ENCODE results near the gene STK38L.

Gene STK38L

DNA sequence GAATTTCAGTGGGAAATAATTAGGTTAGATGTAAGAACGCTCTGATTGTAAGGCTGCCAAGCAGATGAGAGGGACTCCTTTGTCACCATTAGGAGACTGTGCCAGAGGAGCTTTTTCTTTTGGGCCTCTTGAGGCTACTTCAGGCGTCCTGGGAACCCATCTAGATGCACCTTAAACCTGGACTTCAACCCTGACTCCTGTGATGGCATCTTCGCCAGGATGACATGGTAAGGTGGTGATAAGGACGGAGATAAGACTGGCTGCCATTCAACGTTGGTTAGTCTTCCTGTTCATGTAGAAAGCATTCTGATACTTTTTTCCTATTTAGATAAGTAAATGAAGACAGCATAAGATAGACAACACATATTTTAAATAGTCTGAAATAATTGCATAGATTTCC, 36.3 kb downstream of the STK38L start:
- DNase-seq: no peak

DNA sequence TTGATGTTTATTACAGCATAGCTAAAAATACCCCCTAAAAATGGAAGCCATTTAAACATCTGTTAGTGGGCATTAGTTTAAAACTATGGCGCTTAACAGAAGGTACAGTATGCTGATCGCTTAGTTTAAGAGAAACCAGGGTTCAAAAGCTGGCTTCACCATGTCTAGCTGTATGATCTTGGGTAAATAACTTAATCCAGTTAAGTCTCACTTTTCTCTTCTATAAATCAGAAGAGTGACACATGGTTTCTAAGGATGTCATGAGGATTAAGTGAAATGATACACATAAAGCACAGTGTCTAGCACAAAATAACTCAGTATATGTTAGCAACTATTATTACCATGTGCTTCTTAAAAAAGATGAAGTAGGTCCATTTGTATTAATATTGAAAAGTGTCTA, 38.7 kb downstream of the STK38L start:
- DNase-seq: no peak

DNA sequence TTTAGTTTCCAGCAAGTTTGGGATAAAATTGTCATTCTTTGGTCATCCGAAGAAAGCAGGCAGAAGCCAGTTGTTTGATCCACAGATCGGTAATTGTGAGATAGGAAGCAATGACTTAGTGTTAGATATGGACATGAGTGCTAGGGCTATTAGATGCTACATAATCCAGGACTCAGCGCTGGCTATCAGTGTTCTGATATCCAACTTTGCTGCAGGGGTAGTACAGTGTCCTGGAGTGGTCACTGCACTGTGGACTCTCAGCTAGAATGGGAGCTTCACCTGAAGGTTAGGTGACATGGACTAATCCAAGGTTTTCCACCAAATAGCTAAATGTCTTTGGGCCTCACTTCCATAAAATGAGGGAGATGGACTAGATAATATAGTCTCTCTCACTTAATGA, 39.9 kb downstream of the STK38L start:
- DNase-seq: no peak

DNA sequence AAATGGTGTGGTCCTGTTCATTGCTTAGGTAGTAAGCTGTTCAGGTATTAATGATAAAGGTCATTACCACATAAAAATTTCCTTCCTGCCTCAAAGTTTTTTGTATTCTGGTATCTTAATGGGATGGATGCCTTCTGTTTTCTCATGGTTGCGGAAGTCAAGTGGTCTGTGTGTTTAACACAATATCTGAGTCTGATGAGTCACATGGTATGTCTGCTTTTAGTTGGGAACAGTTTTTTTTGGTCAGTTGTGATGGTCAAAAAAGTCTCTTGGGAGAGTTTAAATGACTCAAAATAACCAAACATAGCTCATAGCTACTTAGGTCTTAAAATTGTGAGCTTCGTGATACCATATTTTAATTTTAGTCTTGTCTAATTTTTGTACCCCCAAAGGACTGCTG, 40.7 kb downstream of the STK38L start:
- no peak for DNase-seq

DNA sequence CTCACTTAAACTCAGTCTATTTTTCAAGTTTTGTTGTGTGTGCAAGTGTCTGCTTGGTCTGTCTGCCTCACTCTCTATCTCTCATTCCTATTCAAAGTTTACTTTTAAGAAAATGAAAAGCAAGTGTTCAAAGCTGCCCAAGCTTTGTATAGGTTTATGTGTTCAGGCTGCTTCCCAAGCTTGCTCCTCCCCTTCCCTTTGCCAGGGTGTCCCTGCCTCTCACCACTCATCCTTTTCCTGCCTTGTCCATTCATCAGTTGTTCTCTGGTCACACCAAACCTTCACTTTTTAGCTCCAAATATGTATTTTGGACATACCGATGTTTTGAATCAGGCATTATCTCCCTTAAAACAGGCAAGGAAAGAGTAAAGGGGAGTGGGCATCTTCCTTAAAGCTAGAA, 41.3 kb downstream of the STK38L start:
- DNase-seq: no peak

DNA sequence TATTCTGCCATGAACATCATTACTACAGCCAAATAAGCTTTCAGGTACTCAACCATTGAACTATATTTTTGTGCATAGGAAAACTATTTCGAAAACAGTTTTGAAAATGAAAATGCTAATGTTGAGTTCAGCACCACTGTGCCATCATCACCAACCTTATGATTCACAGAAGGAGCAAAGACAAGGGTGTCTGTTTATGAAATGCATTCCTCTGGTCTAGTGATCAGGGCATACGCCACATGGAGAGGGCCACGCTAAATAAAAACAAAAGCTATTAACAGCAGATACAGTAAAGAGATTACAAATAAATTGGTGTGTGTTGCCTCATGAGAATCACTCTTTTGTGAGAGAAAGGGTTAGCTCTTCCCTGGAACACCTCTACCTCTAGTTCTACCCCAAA, 45.3 kb downstream of the STK38L start:
- no peak for DNase-seq

DNA sequence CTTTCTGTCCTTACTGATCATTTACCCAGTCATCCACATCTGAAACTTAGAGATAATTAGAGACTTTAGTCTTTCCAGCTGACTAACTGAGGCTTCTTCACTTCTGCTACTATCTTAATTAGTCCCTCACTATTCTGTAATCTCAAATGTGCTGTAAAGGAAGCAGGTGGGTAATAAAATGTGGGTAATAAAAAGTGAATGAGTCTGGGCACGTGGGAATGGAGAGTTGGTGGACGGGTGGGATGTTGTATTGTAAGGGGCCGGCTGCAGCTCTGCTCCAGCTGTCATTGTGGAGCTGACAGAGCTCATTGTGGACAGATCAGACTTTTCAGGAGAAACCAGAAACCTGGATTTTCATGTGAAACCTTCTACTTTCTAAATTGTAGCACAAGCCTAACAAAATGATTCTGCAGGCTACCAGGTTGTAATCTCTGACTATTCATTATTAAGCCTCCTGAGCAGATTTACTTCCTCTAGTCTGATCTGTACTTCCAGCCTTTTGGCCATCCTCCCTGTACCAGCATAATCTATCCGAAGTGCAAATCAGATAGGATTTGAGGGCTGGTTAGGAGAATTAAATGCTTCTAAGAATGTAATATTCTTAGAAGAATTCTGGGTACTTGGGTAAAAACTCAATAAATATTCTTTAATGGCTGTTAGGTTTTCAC, 46.5 kb downstream of the STK38L start:
- DNase-seq: no peak

DNA sequence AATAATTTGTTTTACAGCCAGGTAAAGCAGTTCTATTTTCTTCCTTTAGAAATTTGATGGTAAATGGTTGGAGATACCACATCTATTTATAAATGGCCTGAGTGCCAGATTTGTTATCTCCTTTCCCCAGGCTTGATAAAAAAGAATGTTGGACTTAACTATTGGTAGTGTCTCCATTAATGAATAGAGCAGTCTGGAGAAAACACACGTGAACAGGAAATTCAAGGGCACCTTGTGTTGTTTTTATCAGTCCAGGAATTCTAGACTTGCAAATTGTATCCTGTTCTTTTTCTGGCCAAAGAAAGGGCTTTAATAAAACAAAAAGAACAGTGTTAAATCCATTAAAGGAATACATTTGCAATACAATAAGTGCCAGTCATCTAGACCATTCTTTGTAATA, 47.8 kb downstream of the STK38L start:
- no peak for DNase-seq

DNA sequence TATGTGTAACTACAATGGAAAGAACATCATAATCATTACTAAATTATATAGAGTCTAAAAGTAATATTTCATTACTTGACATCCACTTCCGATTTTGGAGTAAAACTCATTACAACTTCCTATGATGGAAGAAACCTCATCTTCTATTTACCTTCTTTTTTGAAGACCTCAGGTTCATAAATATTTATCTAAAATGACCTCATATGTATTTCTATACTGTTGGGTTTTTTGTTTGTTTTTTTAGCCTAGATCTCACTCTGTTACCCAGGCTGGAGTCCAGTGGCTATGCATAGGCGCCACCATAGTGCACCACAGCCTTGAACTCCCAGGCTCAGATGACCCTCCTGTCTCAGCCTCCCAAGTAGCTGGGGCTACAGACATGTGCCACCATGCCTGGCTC, 48.6 kb downstream of the STK38L start:
- DNase-seq: no peak

DNA sequence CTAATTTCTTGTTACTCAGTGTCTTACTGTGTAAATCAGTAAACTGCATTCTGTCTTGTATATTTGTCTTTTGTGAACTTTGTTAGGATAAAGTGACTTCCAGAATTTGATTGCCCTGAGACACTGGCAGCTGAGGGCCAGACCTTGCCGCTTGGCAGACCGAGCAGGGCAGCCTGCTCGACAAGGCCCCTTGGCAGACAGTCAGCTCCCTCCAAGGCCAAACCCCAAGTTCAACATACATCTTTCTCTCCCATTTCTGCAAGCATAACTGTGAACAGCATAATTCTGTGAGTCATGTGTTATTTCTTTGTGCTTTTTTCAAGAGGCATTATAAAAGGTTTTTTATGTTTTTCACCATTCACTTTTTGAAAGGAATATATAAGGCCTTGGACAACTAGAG, 49.4 kb downstream of the STK38L start:
- DNase-seq: no peak

DNA sequence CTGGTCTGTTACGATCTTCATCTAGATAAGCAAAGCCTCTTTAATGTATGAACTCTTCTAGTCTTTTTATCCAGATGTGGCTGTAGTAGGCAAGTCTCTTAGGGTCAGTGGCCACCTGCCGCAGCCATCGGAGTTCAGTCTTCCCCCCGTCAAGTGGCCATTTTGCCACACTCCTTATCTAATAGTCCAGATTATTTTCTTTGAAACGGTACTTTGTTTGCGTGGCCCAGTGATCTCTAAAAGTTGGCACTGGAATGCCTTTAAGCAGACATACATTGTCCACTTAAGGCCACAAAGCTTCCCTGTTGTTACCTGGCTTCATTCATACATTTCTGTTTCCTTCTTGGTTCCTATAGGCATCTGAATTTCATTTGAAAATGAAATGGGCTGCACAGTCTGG, 52.6 kb downstream of the STK38L start:
- no peak for DNase-seq

DNA sequence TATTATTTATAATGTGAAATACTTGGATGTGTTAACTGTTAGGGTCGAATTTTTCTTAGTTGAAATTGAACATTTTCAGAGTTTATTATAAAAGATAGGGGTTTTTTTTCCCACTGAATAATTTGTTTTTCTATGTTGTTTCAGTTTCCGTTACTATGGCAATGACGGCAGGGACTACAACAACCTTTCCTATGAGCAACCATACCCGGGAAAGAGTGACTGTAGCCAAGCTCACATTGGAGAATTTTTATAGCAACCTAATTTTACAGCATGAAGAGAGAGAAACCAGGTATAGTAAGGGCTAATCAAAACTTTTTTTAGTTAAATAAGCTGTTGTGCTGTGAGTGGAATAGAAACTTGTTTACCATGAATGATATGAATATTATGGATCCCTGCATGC, 53.5 kb downstream of the STK38L start:
- DNase-seq: no peak

DNA sequence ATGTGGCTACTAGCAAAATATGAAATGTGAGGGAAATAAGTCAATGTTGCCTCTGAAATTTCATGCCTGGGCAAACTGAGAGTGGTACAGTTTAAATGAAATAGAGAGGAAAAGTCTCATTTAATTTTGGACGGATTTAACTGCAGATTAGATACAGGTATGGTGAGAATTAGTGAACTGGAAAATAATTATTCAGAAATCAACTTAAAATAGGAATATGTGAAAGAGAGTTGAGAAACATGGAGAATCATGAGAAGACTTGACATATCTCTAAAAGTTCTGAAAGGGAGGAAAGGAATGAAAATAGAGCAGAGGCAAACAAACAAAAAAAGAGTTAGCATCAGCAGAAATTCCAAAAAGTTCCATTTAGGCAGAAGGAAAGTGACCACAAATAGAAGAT, 55.0 kb downstream of the STK38L start:
- no peak for DNase-seq

DNA sequence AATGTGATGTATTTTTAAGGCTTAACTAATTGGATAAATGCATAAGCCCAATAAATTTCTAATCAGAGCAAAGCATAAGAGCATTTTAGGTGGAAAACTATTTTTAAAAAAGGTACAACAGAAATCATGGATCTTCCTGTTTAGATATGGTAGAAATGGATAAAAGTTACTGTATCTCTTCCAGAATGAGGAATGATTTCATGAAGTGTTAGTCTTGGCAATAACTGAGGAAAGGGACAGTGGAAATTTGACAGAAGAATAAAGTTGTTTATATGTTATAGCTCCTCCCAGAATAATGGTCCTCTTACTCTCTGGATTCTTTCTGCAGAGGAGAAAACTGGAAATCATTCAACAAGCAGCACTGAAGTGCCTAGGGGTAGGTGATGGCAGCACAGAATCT, 56.1 kb downstream of the STK38L start:
- DNase-seq: no peak

DNA sequence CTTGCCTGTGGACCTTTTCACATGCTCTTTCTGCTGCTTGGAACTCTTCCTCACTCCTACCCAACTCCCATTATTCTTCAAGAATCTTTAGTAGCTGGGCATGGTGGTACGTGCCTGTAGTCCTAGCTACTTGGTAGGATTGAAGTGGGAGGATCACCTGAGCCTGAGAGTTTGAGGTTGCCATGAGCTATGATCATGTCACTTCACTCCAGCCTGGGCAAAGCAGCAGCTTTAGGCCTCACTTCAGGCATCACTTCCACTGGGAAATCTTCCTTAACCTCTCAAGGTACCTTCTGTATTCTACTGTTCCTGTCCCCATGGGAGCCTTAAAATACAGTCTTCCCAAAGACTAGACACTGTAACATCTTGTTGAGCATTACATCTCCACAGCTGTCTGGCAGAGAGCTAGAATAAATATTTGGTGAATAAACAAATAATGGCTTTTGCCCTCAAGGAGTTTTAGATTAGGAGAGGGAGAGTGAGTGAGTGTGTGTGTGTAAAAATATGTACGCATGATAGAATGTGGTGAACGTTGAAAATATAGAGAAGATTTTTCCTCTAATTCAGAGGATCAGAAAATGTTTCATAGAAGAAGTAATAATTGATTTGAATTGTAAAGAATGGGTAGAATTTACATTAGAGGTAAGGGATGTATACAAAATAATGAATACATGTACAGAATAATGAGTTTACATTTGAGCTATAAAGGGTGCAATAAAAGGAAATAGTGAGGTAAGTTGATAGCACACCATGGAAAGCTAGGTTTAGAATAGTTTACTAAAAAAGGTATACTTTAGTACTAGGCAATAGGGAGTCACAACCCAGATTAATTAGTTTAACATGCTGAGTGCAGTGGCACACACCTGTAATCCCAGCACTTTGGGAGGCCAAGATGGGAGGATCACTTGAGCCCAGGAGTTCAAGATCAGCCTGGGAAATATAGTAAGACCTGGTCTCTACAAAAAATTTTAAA, 59.3 kb downstream of the STK38L start:
- DNase-seq: no peak

DNA sequence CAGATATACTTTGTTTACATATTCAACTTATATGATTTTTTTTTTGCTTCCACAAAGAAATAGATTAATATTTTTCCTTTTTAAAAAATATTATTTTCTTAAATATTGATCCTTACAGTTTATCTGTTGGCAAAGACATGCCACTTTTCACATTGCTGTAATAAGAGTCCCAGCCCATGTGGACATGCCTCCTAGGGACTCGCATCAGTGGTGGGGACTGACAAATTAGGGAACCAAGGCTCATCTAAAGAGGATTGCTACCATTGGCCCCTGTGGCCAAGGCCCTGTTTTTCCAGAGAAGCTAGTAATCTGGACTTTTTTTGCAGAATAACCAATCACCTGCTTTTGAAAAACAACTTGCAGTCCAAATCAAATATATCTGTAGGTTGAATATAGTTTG, 60.8 kb downstream of the STK38L start:
- no peak for DNase-seq

DNA sequence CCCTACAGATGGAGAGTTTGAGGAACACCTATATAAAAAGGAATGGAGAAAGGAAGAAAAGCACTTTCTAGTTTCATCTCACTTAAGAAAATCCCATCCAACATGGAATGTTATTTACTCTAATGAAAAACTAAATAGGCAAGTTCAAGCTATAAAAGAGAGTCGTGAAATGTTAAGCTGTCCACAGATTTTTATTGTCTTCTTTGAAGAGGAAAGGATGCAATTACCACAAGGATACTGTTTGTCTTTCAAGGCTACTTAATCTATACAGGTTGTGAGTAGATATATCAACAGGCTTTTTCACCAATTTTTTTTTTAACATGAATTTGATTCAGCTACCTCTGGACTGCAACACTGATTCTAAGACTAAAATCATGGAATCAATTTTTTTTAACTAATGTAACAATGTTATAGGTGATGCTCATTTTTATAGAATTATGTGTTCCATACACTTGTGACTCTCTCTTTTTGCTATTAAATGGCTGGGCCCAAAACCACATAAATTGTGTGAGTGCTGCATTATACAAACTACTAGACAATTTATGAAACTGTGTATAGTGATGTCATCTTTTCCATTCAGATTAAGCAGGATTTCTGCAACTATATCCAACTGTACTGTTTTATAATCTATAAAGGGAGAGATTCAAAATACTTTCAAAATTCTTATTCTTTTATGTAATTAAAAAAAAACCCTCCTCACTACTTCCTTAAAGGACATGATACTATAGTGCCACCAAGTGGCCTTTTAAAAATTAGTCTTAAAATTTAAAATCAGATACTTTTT, 61.8 kb downstream of the STK38L start:
- DNase-seq: no peak

DNA sequence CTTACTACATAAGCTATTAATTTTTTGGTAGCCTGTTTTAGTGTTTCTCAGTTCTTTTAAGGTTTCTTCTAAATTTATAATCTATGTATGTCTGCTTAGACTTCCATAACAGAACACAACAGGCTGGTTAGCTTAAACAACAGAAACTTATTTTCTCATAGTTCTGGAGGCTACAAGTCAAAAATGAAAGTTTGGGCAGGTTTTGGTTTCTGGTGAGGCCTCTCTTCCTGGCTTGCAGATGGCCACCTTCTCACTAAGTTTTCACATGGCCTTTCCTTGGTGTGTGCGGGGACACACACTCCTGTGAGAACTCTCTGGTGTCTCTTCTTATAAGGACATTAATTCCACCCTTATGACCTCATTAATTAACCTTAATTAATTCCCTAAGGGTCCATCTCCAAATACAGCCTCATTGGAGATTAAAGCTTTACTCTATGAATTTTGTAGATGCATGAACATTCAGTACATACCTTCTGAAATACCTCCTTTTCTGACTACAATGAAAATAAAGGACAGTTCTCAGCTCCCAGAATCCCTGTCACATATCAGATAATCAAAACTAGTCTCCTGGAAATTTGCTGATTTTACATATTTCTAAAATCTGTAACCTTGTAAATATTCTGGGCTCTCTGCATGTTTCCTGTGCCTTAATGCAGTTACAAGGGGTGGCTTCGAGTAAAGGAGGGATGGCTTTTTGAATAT, 65.4 kb downstream of the STK38L start:
- no peak for DNase-seq

DNA sequence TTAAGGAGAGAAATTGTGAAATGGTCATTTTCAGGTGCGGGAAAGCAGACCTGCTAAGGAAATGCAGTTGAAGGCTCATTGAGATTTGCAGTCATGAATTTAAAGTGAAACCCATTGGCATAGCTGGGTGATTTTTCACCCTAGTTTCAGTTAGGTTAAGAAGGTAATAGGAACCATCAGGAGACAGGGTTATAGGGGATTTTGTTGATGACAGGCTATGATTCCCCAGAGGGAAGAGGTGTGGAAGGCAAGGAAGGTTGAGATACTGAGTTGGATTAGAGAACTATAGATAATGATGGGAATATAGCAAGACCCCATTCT, 65.9 kb downstream of the STK38L start:
- DNase-seq: no peak

DNA sequence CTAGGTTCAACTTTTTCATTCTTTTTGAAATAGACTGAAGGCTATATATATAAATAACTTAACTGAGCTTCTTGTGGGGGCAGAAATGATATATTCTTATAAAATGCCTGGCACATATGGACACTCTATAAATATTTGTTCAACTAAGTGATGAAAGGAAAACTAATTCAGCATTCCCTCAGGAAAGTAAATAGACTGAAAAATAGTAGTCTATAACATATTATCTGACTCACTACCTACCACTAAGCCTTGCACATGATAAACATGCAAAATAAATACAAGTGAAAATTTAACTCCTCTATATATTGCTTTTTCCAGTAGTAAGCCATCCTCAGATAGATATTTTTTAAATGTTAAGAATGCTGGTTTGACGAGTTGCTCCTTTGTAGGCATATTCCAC, 72.9 kb downstream of the STK38L start:
- DNase-seq: no peak

DNA sequence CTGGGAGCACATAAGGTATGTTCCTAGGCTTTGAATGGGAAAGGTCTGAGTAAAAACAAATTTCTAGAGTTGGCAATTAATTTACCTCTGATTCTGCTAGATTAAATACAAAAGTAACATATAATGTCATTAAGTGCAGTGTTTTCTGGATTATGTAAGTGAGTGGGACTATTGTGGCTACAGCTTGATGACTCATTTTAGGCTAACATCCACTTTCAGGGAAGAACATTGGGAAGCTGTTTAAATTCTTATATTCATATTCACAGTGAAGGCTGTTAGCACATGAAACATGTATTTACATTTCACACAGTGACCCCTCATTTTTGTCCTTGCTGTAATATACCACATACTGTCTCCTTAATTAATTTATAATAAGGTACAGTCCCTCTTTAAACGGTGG, 75.3 kb downstream of the STK38L start:
- no peak for DNase-seq

DNA sequence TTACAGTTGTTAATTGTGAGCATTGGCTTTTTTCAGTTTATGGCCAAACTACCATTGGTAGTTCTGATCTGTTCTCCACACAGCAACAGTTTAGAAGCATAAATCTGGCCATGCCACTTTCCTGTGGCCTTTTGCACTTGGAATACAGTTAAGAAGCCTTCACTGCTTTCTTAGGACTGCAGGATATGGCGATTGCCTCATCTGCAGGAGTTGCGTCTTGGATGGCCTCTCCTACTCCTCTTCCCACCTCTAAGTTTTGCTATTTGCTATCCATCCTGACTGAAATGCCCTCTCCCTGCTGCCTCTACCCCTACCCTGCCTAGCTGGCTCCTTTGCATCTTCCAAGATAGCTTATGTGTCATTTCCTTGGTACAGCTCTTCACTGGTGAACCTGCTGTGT, 75.8 kb downstream of the STK38L start:
- DNase-seq: no peak

DNA sequence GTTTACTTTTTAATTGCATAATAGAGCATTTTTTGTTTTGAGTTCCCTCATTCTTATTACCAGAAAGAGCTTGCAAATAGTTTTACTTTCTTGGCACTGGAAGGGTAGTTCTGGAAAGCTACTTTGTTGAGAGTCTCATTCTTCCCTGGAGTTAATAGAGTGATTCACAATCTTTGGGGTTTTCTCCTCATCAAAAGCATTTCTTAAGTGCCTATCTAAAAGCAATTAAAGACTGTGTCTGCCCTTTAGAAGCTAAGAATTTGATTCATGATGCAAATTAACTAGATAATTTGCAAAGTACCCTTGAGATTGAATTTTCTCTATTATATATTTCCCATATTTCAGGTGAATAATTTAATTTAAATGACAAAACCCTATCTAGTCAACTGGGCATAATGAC, 80.4 kb downstream of the STK38L start:
- no peak for DNase-seq

Data from activated naive CD4-positive, alpha-beta T cell treated with anti-CD3 and anti-CD28 coated beads, Interleukin-2, amount 50 U/mL, for 16 hours (primary cell).